ENCODE results near the gene NFS1. TPM values are rescaled to one million over a fixed set of nuclear protein-coding genes. Genes with fewer than 3 reads are reported as not detected.
A peak's percentile ranks its signal among the peaks of the same experiment; 100 is the strongest.

Gene NFS1
- total and polyA plus RNA-seq, 2 donors (not counting 1 experiment from before 2014, with no cell fraction given), result 29.0 to 30.6 TPM

DNA sequence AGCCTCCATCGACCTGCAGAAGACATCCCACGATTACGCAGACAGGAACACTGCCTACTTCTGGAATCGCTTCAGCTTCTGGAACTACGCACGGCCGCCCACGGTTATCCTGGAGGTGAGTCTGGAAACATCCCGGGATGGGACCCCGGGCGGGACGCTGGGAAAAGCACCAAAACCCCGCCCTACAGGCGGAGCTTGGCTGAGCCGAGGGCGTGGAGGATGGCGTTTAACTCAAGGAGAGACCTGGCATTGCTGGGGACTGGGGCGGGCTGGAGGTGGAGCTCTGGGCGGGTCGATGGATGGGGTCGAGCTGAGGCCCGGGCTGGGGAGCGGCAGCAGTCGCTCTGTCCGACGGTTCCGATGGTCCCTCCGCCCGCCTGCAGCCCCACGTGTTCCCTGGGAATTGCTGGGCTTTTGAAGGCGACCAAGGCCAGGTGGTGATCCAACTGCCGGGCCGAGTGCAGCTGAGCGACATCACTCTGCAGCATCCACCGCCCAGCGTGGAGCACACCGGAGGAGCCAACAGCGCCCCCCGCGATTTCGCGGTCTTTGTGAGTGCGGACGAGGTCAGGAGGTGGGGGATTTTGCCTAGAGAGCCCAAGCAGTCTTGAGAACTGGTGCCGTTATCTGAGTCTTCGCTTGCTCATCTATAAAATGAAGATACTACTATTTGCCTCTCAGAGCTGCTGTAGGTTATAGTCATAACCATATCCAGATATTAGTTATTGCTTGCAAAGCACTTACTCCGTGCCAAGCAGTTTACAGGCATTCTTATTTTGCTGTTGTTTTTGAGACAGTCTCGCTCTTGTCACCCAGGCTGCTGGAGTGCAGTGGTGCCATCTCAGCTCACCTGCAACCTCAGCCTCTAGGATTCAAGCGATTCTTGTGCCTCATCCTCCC is 79.7 kb downstream of the NFS1 start:
- POLR2A ChIA-PET, result interaction anchor here (0.5 to 4.6 kb wide), 6 partner anchors 14 to 123 kb away, joined by 3 to 38 read pairs (median 3); partner anchors contain the start of genes CPNE1, RBM12 and RBM39

More for the DNA sequence above, 79.7 kb downstream of the NFS1 start:
- peaks cover 23 to 39% of the 10 kb centered on the region in 2 donors for H3K4me1 ChIP-seq (ENCODE audit: control insufficient read depth in 2 of 2, insufficient read depth in 2 of 2, low read length in 2 of 2)
- H3K36me3 ChIP-seq (replicated peaks in 1 of 2; ENCODE audit: control extremely low read depth in 1 of 2, control insufficient read depth in 1 of 2, extremely low read depth in 1 of 2, insufficient read depth in 2 of 2, low read length in 1 of 2), result no peaks in the 10 kb centered on the region
- DNase-seq, result peak; percentile 90
- peaks cover 8% of the 10 kb centered on the region for H4K20me1 ChIP-seq (ENCODE audit: control insufficient read depth, insufficient read depth, low read length, poor library complexity, severe bottlenecking)
- Mint-ChIP-seq H3K27ac (peak overlapping the region; percentile 78), H3K4me1 (peaks cover 36% of the 10 kb centered on the region), H3K9me3 (ENCODE audit: insufficient read depth) (no peaks in the 10 kb centered on the region), H3K4me3 (peak overlapping the region; percentile 95), H3K27me3 (no peaks in the 10 kb centered on the region)
- H3K9ac ChIP-seq (ENCODE audit: low read length), result peak overlapping the region; percentile 71
- peaks cover 0 to 5% (median 0%) of the 10 kb centered on the region in 3 donors for H3K9me3 ChIP-seq (ENCODE audit: control extremely low read depth in 1 of 3, control insufficient read depth in 2 of 3, insufficient read depth in 1 of 3, low read length in 2 of 3)
- CTCF ChIA-PET, result interaction anchor here (0.6 to 3.4 kb wide), 23 partner anchors 9 to 265 kb away, joined by 3 to 25 read pairs (median 4); partner anchors contain the start of genes NFS1, RBM39 and ROMO1
- H3K27me3 ChIP-seq (replicated peaks in 1 of 4; ENCODE audit: control extremely low read depth in 1 of 4, control insufficient read depth in 3 of 4, insufficient read depth in 4 of 4, low read length in 3 of 4), result peaks cover 0 to 5% (median 2%) of the 10 kb centered on the region in 4 experiments
- H3K4me3 ChIP-seq (ENCODE audit: control extremely low read depth in 1 of 5, extremely low read depth in 1 of 5, insufficient read depth in 1 of 5, low read depth in 2 of 5, low read length in 4 of 5), result peak overlapping the region; percentile 28 to 72 (median 55)
- H2AFZ ChIP-seq (ENCODE audit: insufficient read depth, low read depth, low read length, poor library complexity, severe bottlenecking), result peak overlapping the region; percentile 65
- intact Hi-C loops (cut with micrococcal nuclease), result loop anchor here (2.0 to 5.0 kb wide), 4 partner anchors 127 to 472 kb away; partner anchors contain the start of genes EDEM2 and UQCC1
- 3% methylated on average over 45 of the region's 49 CpGs for WGBS (ENCODE audit: insufficient coverage)
- ATAC-seq (ENCODE audit: low read depth), result peak; percentile 18
- H3K4me2 ChIP-seq (replicated peaks; ENCODE audit: low read depth, low read length, poor library complexity, severe bottlenecking), result peak overlapping the region; percentile 100
- H3K79me2 ChIP-seq (ENCODE audit: control insufficient read depth, insufficient read depth, low read length), result no peaks in the 10 kb centered on the region
- TF ChIP-seq, protein P1, sequence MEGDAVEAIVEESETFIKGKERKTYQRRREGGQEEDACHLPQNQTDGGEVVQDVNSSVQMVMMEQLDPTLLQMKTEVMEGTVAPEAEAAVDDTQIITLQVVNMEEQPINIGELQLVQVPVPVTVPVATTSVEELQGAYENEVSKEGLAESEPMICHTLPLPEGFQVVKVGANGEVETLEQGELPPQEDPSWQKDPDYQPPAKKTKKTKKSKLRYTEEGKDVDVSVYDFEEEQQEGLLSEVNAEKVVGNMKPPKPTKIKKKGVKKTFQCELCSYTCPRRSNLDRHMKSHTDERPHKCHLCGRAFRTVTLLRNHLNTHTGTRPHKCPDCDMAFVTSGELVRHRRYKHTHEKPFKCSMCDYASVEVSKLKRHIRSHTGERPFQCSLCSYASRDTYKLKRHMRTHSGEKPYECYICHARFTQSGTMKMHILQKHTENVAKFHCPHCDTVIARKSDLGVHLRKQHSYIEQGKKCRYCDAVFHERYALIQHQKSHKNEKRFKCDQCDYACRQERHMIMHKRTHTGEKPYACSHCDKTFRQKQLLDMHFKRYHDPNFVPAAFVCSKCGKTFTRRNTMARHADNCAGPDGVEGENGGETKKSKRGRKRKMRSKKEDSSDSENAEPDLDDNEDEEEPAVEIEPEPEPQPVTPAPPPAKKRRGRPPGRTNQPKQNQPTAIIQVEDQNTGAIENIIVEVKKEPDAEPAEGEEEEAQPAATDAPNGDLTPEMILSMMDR (IDR thresholded peaks at IDR 0.05), result peak; percentile 84
- TF ChIP-seq EZH2 (IDR thresholded peaks at IDR 0.05; ENCODE audit: borderline replicate concordance, insufficient read depth, low read depth, low read length, poor library complexity, severe bottlenecking), result no peak
- no peak overlapping the region for H3K27ac ChIP-seq (ENCODE audit: low read length in 2 of 2)
